Gastrocnemius medialis (tissue), 4 donors: ENCODE results near the gene GABRG3. TPM values are rescaled to one million over a fixed set of nuclear protein-coding genes. Genes with fewer than 3 reads are reported as not detected.

ENCODE experiments used
- ATAC-seq, 2 donors: fragments of 150-250 bp; one replicate each; pipeline ENCODE4 v1.9.1; 2016
- DNase-seq, 2 donors: peaks; one replicate each; pipeline ENCODE4 v3.0.0-alpha.2; 2019
- H3K27ac ChIP-seq, 4 donors: fragments of 200-600 bp; sonication (generic); 1 replicate in 1 of 4; 2 replicates in 3 of 4; pipeline ENCODE4 v1.5.1; 2016 to 2018; ENCODE audit warnings: mild to moderate bottlenecking in 2 of 4, moderate library complexity in 1 of 4
- H3K27me3 ChIP-seq, 3 donors: fragments of 200-600 bp; sonication (generic) in 2 of 3; 1 replicate in 1 of 3; 2 replicates in 2 of 3; pipeline versions ENCODE4 v1.5.1 to v1.6.0; 2016 to 2019; ENCODE audit warnings: mild to moderate bottlenecking in 1 of 3, moderate library complexity in 1 of 3
- H3K36me3 ChIP-seq, 2 donors: fragments of 200-600 bp; sonication (generic) in 1 of 2; one replicate each; pipeline ENCODE4 v1.5.1; 2017 to 2018
- H3K4me1 ChIP-seq, 2 donors: fragments of 200-600 bp; sonication (generic) in 1 of 2; one replicate each; pipeline ENCODE4 v1.5.1; 2016 to 2017; ENCODE audit warnings: mild to moderate bottlenecking in 2 of 2
- H3K4me3 ChIP-seq, 4 donors: fragments of 200-600 bp; sonication (generic) in 3 of 4; 1 replicate in 1 of 4; 2 replicates in 3 of 4; pipeline ENCODE4 v1.5.1; 2016 to 2019; ENCODE audit warnings: mild to moderate bottlenecking in 2 of 4
- H3K9me3 ChIP-seq, 3 donors: fragments of 200-600 bp; sonication (generic) in 2 of 3; 1 replicate in 1 of 3; 2 replicates in 2 of 3; pipeline ENCODE4 v1.5.1; 2016 to 2019
- CTCF ChIP-seq, 5 experiments: fragments of 450-650 bp in 3 of 5; fragments of 200-600 bp in 2 of 5; sonication (generic) in 2 of 5; IDR thresholded peaks in 4 of 5; conservative IDR thresholded peaks in 1 of 5; 1 replicate in 4 of 5; 2 replicates in 1 of 5; pipeline ENCODE4 v1.5.1; 2016 to 2019; ENCODE audit warnings: antibody characterized with exemption in 5 of 5, mild to moderate bottlenecking in 3 of 5, moderate library complexity in 3 of 5
- POLR2A ChIP-seq, 2 donors: fragments of 450-650 bp; IDR thresholded peaks; one replicate each; pipeline ENCODE4 v1.6.1; 2017; ENCODE audit warnings: antibody characterized with exemption in 2 of 2, mild to moderate bottlenecking in 2 of 2, moderate library complexity in 2 of 2
- in situ Hi-C, 4 donors: fragments of 200-750 bp; cut with MboI; loops; one replicate each; pipeline versions ENCODE4 v1.15.0 to v1.8.0; 2017; ENCODE audit warnings: low sequenced_read_pairs in 4 of 4
- intact Hi-C: fragments of 100-400 bp; cut with DNase I; formaldehyde crosslinking; loops from one replicate; pipeline ENCODE4 v1.15.1; 2023; ENCODE audit warnings: low total_unique reads
- total RNA-seq, 4 donors: library from RNA; depleted of rRNA; stranded (reverse); fragments of >200 nt; gene quantifications; one replicate each; pipeline versions ENCODE4 v1.1.0 to v1.2.3, GENCODE V29; 2016

Gene GABRG3
- total RNA-seq, 4 donors from 2014 or later, result not detected

GRCh38 chr15:26934848-26935247 lies 36.1 kb upstream of the GABRG3 start:
- intact Hi-C loops, result no loop called here

GRCh38 chr15:26935322-26935721 lies 35.7 kb upstream of the GABRG3 start:
- Histone ChIP-seq H3K9me3 (no peaks in the 10 kb centered on the region), H3K4me1 (no peaks in the 10 kb centered on the region), H3K27me3 (no peaks in the 10 kb centered on the region), H3K4me3 (no peak overlapping the region), H3K36me3 (no peaks in the 10 kb centered on the region), H3K27ac (no peak overlapping the region)
- no peak for ATAC-seq
- in situ Hi-C loops, result no loop called here
- no peak for TF ChIP-seq POLR2A (IDR thresholded peaks at IDR 0.05)
- no peak for TF ChIP-seq CTCF (IDR thresholded peaks at IDR 0.05 in 4 of 5, conservative IDR thresholded peaks at IDR 0.05 in 1 of 5)
- no peak for DNase-seq
- intact Hi-C loops, result no loop called here

More at GRCh38 chr15:26934848-26935247, 36.1 kb upstream of the GABRG3 start:
- DNase-seq, result no peak
- H3K4me3 ChIP-seq, result no peak overlapping the region
- in situ Hi-C loops, result no loop called here
- no peaks in the 10 kb centered on the region for H3K27me3 ChIP-seq
- no peaks in the 10 kb centered on the region for H3K9me3 ChIP-seq
- H3K36me3 ChIP-seq, result no peaks in the 10 kb centered on the region
- H3K4me1 ChIP-seq, result no peaks in the 10 kb centered on the region
- TF ChIP-seq POLR2A (IDR thresholded peaks at IDR 0.05), result no peak
- TF ChIP-seq CTCF (IDR thresholded peaks at IDR 0.05 in 4 of 5, conservative IDR thresholded peaks at IDR 0.05 in 1 of 5), result no peak
- no peak for ATAC-seq
- H3K27ac ChIP-seq, result no peak overlapping the region

- in situ Hi-C loops (no loop called here), intact Hi-C loops (no loop called here)
- Histone ChIP-seq H3K4me3 (no peak overlapping the region), H3K9me3 (no peaks in the 10 kb centered on the region), H3K27ac (no peak overlapping the region), H3K27me3 (no peaks in the 10 kb centered on the region), H3K36me3 (no peaks in the 10 kb centered on the region), H3K4me1 (no peaks in the 10 kb centered on the region)
- no peak for ATAC-seq
- DNase-seq, result no peak
- no peak for TF ChIP-seq POLR2A (IDR thresholded peaks at IDR 0.05)
- no peak for TF ChIP-seq CTCF (IDR thresholded peaks at IDR 0.05 in 4 of 5, conservative IDR thresholded peaks at IDR 0.05 in 1 of 5)
These were observed 34.5 kb upstream of the GABRG3 start for GRCh38 chr15:26936502-26936901.

GRCh38 chr15:26937134-26937533 lies 33.8 kb upstream of the GABRG3 start:
- H3K4me3 ChIP-seq, result no peak overlapping the region
- H3K27ac ChIP-seq, result no peak overlapping the region
- intact Hi-C loops, result no loop called here
- H3K4me1 ChIP-seq, result no peaks in the 10 kb centered on the region
- in situ Hi-C loops, result no loop called here
- TF ChIP-seq POLR2A (IDR thresholded peaks at IDR 0.05), result no peak
- no peak for TF ChIP-seq CTCF (IDR thresholded peaks at IDR 0.05 in 4 of 5, conservative IDR thresholded peaks at IDR 0.05 in 1 of 5)
- DNase-seq (no peak), ATAC-seq (no peak)
- no peaks in the 10 kb centered on the region for H3K9me3 ChIP-seq
- H3K36me3 ChIP-seq, result no peaks in the 10 kb centered on the region
- no peaks in the 10 kb centered on the region for H3K27me3 ChIP-seq

GRCh38 chr15:26939398-26939797 lies 31.6 kb upstream of the GABRG3 start:
- in situ Hi-C loops, result no loop called here
- DNase-seq (no peak), ATAC-seq (no peak)
- H3K9me3 ChIP-seq, result no peaks in the 10 kb centered on the region
- H3K4me3 ChIP-seq, result no peak overlapping the region
- H3K27ac ChIP-seq, result no peak overlapping the region
- no peaks in the 10 kb centered on the region for H3K27me3 ChIP-seq
- H3K4me1 ChIP-seq, result no peaks in the 10 kb centered on the region
- intact Hi-C loops, result no loop called here
- TF ChIP-seq POLR2A (IDR thresholded peaks at IDR 0.05) (no peak), CTCF (IDR thresholded peaks at IDR 0.05 in 4 of 5, conservative IDR thresholded peaks at IDR 0.05 in 1 of 5) (no peak)
- H3K36me3 ChIP-seq, result no peaks in the 10 kb centered on the region
